ENCODE data around the gene SLC38A6.
"Not testable (repeated sequence)": the region's sequence is repeated elsewhere in the genome, so short reads cannot be mapped to it uniquely, and the experiment has no call there.

Gene SLC38A6

GRCh38 chr14:61098096-61098495 lies 117.1 kb downstream of the SLC38A6 start:
- not testable (repeated sequence) for H3K4me2 ChIP-seq (ENCODE audit: insufficient read depth, low read length, poor library complexity, severe bottlenecking); H3K27ac ChIP-seq (replicated peaks; ENCODE audit: low read length); H2BK12ac ChIP-seq (ENCODE audit: low read length); H2AFZ ChIP-seq (ENCODE audit: low read length); H2BK5ac ChIP-seq (ENCODE audit: low read length); H3K9ac ChIP-seq (ENCODE audit: low read depth, low read length, poor library complexity); H3K18ac ChIP-seq (ENCODE audit: low read length); H2AK5ac ChIP-seq (ENCODE audit: low read depth, low read length); H3K79me1 ChIP-seq (ENCODE audit: low read depth, low read length); H3K27me3 ChIP-seq (ENCODE audit: control insufficient read depth in 3 of 3, insufficient read depth in 3 of 3, low read depth in 1 of 3, low read length in 3 of 3); H3K14ac ChIP-seq (ENCODE audit: low read length); H3K23ac ChIP-seq (ENCODE audit: low read depth, low read length, poor library complexity); H2BK120ac ChIP-seq (ENCODE audit: low read depth, low read length); H2BK15ac ChIP-seq (ENCODE audit: low read length); H3K36me3 ChIP-seq (replicated peaks in 1 of 2; ENCODE audit: control insufficient read depth in 2 of 2, insufficient read depth in 2 of 2, low read length in 2 of 2); H4K8ac ChIP-seq (ENCODE audit: low read depth, low read length); H3K9me3 ChIP-seq (replicated peaks in 1 of 2; ENCODE audit: control insufficient read depth in 2 of 2, insufficient read depth in 1 of 2, low read depth in 1 of 2, low read length in 2 of 2); H4K91ac ChIP-seq (ENCODE audit: low read depth, low read length, poor library complexity); H3K4ac ChIP-seq (ENCODE audit: low read length); H3K4me3 ChIP-seq (ENCODE audit: low read length in 2 of 2); DNase-seq (ENCODE audit: low spot score)
- WGBS, 2 donors (ENCODE audit: extremely low coverage in 2 of 2, insufficient read length in 2 of 2, insufficient replicate concordance in 1 of 2), result no CpG with 5 or more reads among the region's 15 CpGs
- peaks cover 13 to 22% of the 10 kb centered on the region in 2 donors for H3K4me1 ChIP-seq (ENCODE audit: control insufficient read depth in 2 of 2, insufficient read depth in 1 of 2, low read depth in 1 of 2, low read length in 2 of 2)

DNA sequence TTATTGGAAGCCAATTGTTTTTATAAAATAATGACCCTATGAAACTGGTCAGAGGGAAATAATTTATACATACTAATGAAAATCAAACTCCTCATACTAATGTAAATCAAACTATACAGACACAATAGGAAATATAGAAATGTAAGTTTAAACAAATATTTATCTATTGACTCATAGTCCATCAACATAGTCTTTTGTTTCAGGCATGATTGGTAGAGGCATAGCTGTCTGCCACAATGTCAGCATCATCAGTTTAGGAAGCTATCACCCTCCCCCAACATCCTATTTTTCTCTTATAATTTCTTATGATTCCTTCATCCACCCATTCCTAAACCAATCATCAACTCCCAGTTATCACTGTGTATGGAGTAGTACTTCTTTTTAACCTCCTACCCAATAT lies 117.7 kb downstream of the SLC38A6 start:
- Histone ChIP-seq H3K4me3 (ENCODE audit: low read length in 2 of 2) (no peak overlapping the region), H3K9ac (ENCODE audit: low read depth, low read length, poor library complexity) (no peak overlapping the region), H2AK5ac (ENCODE audit: low read depth, low read length) (no peak overlapping the region), H3K14ac (ENCODE audit: low read length) (no peak overlapping the region), H3K9me3 (replicated peaks in 1 of 2; ENCODE audit: control insufficient read depth in 2 of 2, insufficient read depth in 1 of 2, low read depth in 1 of 2, low read length in 2 of 2) (no peaks in the 10 kb centered on the region), H2BK5ac (ENCODE audit: low read length) (no peak overlapping the region), H3K36me3 (replicated peaks in 1 of 2; ENCODE audit: control insufficient read depth in 2 of 2, insufficient read depth in 2 of 2, low read length in 2 of 2) (no peaks in the 10 kb centered on the region), H3K27me3 (ENCODE audit: control insufficient read depth in 3 of 3, insufficient read depth in 3 of 3, low read depth in 1 of 3, low read length in 3 of 3) (no peaks in the 10 kb centered on the region), H2BK120ac (ENCODE audit: low read depth, low read length) (no peak overlapping the region), H4K91ac (ENCODE audit: low read depth, low read length, poor library complexity) (no peak overlapping the region), H3K4me1 (ENCODE audit: control insufficient read depth in 2 of 2, insufficient read depth in 1 of 2, low read depth in 1 of 2, low read length in 2 of 2) (peaks cover 18 to 28% of the 10 kb centered on the region in 2 donors), H3K18ac (ENCODE audit: low read length) (no peak overlapping the region), H2BK15ac (ENCODE audit: low read length) (no peak overlapping the region), H3K27ac (replicated peaks; ENCODE audit: low read length) (no peak overlapping the region), H2BK12ac (ENCODE audit: low read length) (no peak overlapping the region), H2AFZ (ENCODE audit: low read length) (no peak overlapping the region), H3K79me1 (ENCODE audit: low read depth, low read length) (no peaks in the 10 kb centered on the region), H3K4ac (ENCODE audit: low read length) (no peak overlapping the region), H4K8ac (ENCODE audit: low read depth, low read length) (no peak overlapping the region), H3K23ac (ENCODE audit: low read depth, low read length, poor library complexity) (no peak overlapping the region), H3K4me2 (ENCODE audit: insufficient read depth, low read length, poor library complexity, severe bottlenecking) (no peak overlapping the region)
- no peak for DNase-seq (ENCODE audit: low spot score)

GRCh38 chr14:61099216-61099835 lies 118.3 kb downstream of the SLC38A6 start:
- Histone ChIP-seq H3K4me3 (ENCODE audit: low read length in 2 of 2) (no peak overlapping the region), H4K91ac (ENCODE audit: low read depth, low read length, poor library complexity) (no peak overlapping the region), H2AK5ac (ENCODE audit: low read depth, low read length) (no peak overlapping the region), H3K27ac (replicated peaks; ENCODE audit: low read length) (no peak overlapping the region), H2BK15ac (ENCODE audit: low read length) (no peak overlapping the region), H2BK12ac (ENCODE audit: low read length) (no peak overlapping the region), H3K23ac (ENCODE audit: low read depth, low read length, poor library complexity) (no peak overlapping the region), H2BK5ac (ENCODE audit: low read length) (no peak overlapping the region), H3K9ac (ENCODE audit: low read depth, low read length, poor library complexity) (no peak overlapping the region), H3K14ac (ENCODE audit: low read length) (no peak overlapping the region), H3K79me1 (ENCODE audit: low read depth, low read length) (no peaks in the 10 kb centered on the region), H3K4me2 (ENCODE audit: insufficient read depth, low read length, poor library complexity, severe bottlenecking) (no peak overlapping the region), H3K4me1 (ENCODE audit: control insufficient read depth in 2 of 2, insufficient read depth in 1 of 2, low read depth in 1 of 2, low read length in 2 of 2) (peaks cover 24 to 34% of the 10 kb centered on the region in 2 donors), H3K9me3 (replicated peaks in 1 of 2; ENCODE audit: control insufficient read depth in 2 of 2, insufficient read depth in 1 of 2, low read depth in 1 of 2, low read length in 2 of 2) (no peaks in the 10 kb centered on the region), H3K18ac (ENCODE audit: low read length) (no peak overlapping the region), H2BK120ac (ENCODE audit: low read depth, low read length) (no peak overlapping the region), H3K4ac (ENCODE audit: low read length) (no peak overlapping the region), H3K27me3 (ENCODE audit: control insufficient read depth in 3 of 3, insufficient read depth in 3 of 3, low read depth in 1 of 3, low read length in 3 of 3) (no peaks in the 10 kb centered on the region), H2AFZ (ENCODE audit: low read length) (no peak overlapping the region), H4K8ac (ENCODE audit: low read depth, low read length) (no peak overlapping the region), H3K36me3 (replicated peaks in 1 of 2; ENCODE audit: control insufficient read depth in 2 of 2, insufficient read depth in 2 of 2, low read length in 2 of 2) (no peaks in the 10 kb centered on the region)
- whole genome bisulfite sequencing, 2 donors (ENCODE audit: extremely low coverage in 2 of 2, insufficient read length in 2 of 2, insufficient replicate concordance in 1 of 2), result no CpG with 5 or more reads among the region's 4 CpGs
- DNase-seq (ENCODE audit: low spot score), result no peak

DNA sequence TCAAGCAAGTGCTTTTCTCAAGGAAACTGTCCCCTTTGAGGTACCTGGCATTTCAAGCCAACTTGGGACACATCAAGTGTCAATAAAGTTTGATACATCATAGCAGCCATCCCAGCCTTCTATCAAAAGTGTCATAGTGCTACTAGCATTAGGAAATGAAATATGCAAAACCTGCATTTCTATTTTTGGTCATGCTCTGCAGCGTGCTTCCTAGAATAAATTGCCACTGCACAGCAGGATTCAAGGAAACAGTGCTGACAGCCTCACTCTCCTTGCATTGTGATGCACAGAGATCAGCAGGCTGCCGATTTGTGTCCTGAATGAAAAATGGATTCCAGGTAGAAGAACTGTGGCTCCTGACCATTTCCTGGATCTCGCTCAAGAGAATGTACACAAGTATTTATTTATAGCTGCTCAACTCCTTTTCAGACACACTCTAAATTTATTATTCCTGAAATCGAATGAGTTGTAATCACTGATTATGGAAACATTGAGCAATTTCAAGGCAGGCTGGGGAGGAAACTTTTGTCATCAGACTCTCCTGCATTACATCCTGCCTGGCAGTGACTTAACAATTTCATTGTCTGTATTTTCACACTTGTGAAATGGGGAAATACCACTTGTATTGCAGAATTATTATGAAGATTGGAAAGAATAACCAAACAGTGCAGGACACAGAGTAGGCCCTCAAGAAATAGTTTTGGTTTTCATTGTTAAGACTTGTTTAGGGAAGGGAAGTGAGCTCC lies 120.9 kb downstream of the SLC38A6 start:
- H3K36me3 ChIP-seq (replicated peaks in 1 of 2; ENCODE audit: control insufficient read depth in 2 of 2, insufficient read depth in 2 of 2, low read length in 2 of 2), result no peaks in the 10 kb centered on the region
- no peak overlapping the region for H3K4ac ChIP-seq (ENCODE audit: low read length)
- H4K91ac ChIP-seq (ENCODE audit: low read depth, low read length, poor library complexity), result no peak overlapping the region
- peak overlapping the region; percentile 86 for H2AFZ ChIP-seq (ENCODE audit: low read length)
- no peak for DNase-seq (ENCODE audit: low spot score)
- H3K4me3 ChIP-seq (ENCODE audit: low read length in 2 of 2), result no peak overlapping the region
- H2BK5ac ChIP-seq (ENCODE audit: low read length), result no peak overlapping the region
- H3K4me2 ChIP-seq (ENCODE audit: insufficient read depth, low read length, poor library complexity, severe bottlenecking), result no peak overlapping the region
- no peak overlapping the region for H2AK5ac ChIP-seq (ENCODE audit: low read depth, low read length)
- no peak overlapping the region for H3K14ac ChIP-seq (ENCODE audit: low read length)
- no peak overlapping the region for H3K9ac ChIP-seq (ENCODE audit: low read depth, low read length, poor library complexity)
- no peak overlapping the region for H2BK15ac ChIP-seq (ENCODE audit: low read length)
- no peaks in the 10 kb centered on the region for H3K79me1 ChIP-seq (ENCODE audit: low read depth, low read length)
- no peak overlapping the region for H3K27ac ChIP-seq (replicated peaks; ENCODE audit: low read length)
- H3K23ac ChIP-seq (ENCODE audit: low read depth, low read length, poor library complexity), result no peak overlapping the region
- WGBS, 2 donors (ENCODE audit: extremely low coverage in 2 of 2, insufficient read length in 2 of 2, insufficient replicate concordance in 1 of 2), result no CpG with 5 or more reads among the region's 4 CpGs
- H3K9me3 ChIP-seq (replicated peaks in 1 of 2; ENCODE audit: control insufficient read depth in 2 of 2, insufficient read depth in 1 of 2, low read depth in 1 of 2, low read length in 2 of 2), result no peaks in the 10 kb centered on the region
- no peak overlapping the region for H2BK12ac ChIP-seq (ENCODE audit: low read length)
- no peak overlapping the region for H3K18ac ChIP-seq (ENCODE audit: low read length)
- no peaks in the 10 kb centered on the region for H3K27me3 ChIP-seq (ENCODE audit: control insufficient read depth in 3 of 3, insufficient read depth in 3 of 3, low read depth in 1 of 3, low read length in 3 of 3)
- H4K8ac ChIP-seq (ENCODE audit: low read depth, low read length), result no peak overlapping the region
- peaks cover 24 to 37% of the 10 kb centered on the region in 2 donors for H3K4me1 ChIP-seq (ENCODE audit: control insufficient read depth in 2 of 2, insufficient read depth in 1 of 2, low read depth in 1 of 2, low read length in 2 of 2)
- no peak overlapping the region for H2BK120ac ChIP-seq (ENCODE audit: low read depth, low read length)
